Cerebellar nuclear complex (tissue), 1 donor: ENCODE data around the gene PCDHGA9.
"Not testable (repeated sequence)": the region's sequence is repeated elsewhere in the genome, so short reads cannot be mapped to it uniquely, and the experiment has no call there.

Experiments
- DNase-seq, 2 experiments: peaks; one replicate each; lab custom pipeline; 2025; lab: John Stamatoyannopoulos, UW

PCDHGA9 gene

DNA sequence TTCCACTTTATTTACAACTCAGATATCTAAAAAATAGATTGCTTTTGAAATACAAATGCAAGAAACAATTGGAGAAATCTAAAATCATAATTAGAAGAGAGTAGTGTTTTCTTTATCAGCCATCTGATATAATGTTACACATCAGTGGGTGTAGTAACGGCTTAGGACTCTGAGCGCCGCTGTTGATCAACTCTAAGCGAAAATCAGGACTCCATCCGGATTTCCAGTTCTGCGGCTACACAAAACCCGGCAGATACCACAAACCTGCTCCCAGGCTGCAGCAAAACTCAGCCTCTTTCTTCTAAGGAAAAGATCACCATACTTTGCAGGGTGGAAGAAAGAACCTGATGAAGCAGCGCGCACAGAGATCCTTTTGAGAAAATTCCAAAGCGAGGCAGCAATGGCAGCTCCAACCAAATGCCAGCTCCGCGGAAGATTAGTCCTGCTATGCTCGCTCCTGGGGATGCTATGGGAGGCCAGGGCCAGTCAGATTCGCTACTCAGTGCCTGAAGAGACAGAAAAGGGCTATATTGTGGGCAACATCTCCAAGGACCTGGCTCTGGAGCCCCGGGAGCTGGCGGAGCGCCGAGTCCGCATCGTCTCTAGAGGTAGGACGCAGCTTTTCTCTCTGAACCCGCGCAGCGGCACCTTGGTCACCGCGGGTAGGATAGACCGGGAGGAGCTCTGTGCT, at the start of gene PCDHGA9:
Gene PCDHGA9, plus strand, starts transcription at position 226 of the 691 bp plus-strand sequence. Its CDS starts 175 bp downstream, at position 401.
- DNase-seq, result no peak

DNA sequence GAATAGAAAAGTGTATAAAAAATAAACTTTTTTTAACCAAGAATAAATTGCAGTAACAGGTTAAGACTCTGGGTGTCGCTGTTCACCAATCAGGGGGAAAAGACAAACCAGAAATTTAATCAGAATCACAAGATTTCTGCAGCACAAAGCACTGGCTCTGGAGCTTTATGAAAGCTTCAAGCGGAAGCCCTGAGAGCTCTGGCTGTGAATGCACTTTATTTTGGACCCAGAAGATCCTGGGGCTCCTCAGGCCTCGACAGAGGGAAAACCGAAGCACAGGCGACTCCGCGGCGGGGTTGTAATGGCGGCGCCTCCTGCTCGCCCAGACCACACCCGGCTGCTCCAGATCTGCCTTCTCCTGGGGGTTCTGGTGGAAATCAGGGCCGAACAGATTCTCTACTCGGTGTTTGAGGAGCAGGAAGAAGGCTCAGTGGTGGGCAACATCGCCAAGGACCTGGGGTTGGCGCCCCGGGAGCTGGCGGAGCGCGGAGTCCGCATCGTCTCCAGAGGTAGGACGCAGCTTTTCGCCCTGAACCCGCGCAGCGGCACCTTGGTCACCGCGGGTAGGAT, 47.6 kb upstream of the PCDHGA9 start, which contains the start of gene PCDHGA4:
Gene PCDHGA4, plus strand, starts transcription at position 122 of the 570 bp plus-strand sequence. Its CDS starts 87 bp downstream, at position 209.
- no peak for DNase-seq

DNA sequence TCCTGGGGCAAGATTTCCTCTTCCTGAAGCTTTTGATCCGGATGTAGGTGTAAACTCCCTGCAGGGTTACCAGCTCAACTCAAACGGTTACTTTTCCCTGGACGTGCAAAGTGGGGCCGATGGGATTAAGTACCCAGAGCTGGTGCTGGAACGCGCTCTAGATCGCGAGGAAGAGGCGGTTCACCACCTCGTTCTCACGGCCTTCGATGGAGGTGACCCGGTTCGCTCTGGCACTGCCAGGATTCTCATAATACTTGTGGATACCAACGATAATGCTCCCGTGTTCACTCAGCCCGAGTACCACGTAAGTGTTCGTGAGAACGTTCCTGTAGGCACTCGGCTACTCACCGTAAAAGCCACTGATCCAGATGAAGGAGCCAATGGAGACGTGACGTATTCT, 46.9 kb upstream of the PCDHGA9 start:
- no peak for DNase-seq

DNA sequence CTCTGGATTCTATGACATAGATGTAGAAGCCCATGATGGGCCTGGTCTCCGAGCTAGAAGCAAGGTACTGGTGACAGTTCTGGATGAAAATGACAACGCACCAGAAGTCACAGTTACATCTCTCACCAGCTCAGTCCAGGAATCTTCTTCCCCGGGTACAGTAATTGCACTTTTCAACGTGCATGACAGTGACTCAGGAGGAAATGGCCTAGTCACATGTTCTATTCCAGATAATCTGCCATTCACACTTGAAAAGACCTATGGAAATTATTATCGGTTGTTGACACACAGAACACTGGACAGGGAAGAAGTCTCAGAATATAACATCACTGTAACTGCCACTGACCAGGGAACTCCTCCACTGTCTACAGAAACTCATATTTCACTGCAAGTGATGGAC, 46.4 kb upstream of the PCDHGA9 start:
- DNase-seq, result no peak

DNA sequence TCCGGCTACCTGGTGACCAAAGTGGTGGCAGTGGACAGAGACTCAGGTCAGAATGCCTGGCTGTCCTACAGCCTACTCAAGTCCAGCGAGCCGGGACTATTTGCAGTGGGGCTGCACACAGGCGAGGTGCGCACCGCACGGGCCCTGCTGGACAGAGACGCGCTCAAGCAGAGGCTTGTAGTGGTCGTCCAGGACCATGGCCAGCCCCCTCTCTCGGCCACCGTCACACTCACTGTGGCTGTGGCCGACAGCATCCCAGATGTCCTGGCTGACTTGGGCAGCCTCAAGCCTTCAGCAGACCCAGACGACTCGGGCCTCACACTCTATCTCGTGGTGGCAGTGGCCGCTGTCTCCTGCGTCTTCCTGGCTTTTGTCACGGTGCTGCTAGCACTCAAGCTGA, 45.6 kb upstream of the PCDHGA9 start:
- no peak for DNase-seq

DNA sequence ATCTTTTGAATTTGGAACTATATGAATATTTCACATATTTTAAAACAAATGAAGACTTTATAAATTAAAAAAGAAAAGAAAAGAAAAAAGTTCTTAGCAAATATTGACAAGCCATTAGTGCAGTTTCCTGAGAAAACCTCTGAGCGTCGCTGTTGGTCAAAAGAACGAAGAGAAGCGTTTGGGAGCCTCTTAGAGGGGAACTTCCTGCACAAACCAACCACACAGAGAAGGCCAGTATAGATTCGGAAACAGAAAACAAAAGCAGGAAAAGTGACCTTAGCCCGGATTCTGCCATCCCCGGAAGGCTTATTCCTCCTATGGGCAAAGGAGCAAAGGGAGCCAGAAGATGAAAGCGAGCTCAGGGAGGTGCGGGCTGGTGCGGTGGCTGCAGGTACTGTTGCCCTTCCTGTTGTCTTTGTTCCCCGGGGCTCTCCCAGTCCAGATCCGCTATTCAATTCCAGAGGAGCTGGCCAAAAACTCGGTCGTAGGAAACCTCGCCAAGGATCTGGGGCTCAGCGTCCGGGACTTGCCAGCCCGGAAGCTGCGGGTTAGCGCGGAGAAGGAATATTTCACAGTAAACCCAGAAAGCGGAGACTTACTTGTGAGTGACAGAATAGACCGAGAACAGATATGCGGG, 42.7 kb upstream of the PCDHGA9 start, which contains the start of gene PCDHGB2:
Gene PCDHGB2, plus strand, starts transcription at position 205 of the 637 bp plus-strand sequence. Its CDS starts 142 bp downstream, at position 347.
- no peak for DNase-seq

DNA sequence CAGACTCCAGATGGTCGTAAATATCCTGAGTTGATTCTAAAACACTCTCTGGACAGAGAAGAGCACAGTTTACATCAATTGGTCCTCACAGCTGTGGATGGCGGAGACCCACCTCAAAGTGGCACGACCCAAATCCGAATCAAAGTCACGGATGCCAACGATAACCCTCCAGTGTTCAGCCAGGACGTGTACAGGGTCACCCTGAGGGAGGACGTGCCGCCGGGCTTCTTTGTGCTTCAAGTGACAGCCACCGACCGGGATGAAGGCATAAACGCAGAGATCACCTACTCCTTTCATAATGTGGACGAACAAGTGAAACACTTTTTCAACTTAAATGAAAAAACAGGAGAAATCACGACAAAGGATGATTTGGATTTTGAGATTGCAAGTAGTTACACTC, 41.9 kb upstream of the PCDHGA9 start:
- DNase-seq, result no peak

DNA sequence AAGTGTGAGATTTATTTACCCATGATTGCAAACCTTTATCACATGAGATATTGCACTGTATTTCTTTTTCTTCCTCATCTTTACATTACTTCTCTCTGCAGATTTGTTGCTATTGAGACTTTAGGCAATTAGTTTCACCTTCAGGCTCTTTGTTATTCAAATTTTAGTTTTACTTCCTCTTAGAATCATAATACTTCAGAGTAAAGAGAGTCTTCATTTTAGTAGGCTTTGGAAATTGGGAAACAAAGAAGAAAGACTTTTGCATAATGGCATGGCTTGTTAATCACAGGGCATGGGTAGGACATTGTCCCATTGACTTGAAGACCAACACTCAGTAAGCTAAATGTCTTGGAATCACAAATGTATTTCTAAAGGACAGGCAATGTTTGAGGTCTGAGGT, 39.9 kb upstream of the PCDHGA9 start:
- DNase-seq, result no peak

DNA sequence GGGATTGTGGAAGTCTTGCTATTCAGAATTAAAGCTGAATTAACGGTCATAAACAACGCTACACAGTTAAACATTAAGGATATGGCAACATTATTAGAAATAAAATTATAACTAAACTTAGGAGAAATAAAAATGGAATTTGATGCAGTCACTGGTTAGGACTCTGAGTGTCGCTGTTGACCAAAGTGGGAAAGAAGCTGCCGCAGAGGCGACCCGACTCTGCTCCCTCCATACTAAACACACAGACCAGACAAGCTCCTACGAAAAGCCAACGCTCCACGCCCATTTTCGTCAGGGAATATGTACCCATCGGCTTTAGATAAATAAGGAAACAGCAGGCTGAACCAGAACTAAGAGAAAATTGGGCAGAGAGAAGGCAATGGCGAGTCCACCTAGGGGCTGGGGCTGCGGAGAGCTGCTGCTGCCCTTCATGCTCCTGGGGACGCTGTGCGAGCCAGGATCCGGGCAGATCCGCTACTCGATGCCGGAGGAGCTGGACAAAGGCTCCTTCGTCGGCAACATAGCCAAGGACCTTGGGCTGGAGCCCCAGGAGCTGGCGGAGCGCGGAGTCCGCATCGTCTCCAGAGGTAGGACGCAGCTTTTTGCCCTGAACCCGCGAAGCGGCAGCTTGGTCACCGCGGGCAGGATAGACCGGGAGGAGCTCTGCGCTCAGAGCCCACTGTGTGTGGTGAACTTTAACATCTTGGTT, 38.5 kb upstream of the PCDHGA9 start, which contains the start of gene PCDHGA5:
Gene PCDHGA5, plus strand, starts transcription at position 211 of the 709 bp plus-strand sequence. Its CDS starts 169 bp downstream, at position 380.
- no peak for DNase-seq

DNA sequence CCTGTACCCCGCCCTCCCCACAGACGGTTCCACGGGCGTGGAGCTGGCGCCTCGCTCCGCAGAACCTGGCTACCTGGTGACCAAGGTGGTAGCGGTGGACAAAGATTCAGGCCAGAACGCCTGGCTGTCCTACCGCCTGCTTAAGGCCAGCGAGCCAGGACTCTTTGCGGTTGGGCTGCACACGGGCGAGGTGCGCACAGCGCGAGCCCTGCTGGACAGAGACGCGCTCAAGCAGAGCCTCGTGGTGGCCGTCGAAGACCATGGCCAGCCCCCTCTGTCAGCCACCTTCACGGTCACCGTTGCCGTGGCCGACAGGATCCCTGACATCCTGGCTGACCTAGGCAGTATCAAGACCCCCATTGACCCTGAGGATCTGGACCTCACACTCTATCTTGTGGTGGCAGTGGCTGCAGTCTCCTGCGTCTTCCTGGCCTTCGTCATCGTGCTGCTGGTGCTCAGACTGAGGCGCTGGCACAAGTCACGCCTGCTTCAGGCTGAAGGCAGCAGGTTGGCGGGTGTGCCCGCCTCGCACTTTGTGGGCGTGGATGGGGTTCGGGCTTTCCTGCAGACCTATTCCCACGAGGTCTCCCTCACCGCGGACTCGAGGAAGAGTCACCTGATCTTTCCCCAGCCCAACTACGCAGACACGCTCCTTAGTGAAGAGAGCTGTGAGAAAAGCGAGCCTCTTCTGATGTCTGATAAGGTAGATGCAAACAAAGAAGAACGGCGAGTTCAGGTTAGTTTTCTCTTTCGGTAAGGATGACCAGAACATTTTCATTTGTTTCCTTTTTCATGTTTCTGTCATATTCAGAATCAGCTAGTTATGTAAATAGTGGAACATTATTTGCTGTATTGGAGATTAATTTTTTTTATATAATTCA, 36.3 kb upstream of the PCDHGA9 start:
- no peak for DNase-seq

DNA sequence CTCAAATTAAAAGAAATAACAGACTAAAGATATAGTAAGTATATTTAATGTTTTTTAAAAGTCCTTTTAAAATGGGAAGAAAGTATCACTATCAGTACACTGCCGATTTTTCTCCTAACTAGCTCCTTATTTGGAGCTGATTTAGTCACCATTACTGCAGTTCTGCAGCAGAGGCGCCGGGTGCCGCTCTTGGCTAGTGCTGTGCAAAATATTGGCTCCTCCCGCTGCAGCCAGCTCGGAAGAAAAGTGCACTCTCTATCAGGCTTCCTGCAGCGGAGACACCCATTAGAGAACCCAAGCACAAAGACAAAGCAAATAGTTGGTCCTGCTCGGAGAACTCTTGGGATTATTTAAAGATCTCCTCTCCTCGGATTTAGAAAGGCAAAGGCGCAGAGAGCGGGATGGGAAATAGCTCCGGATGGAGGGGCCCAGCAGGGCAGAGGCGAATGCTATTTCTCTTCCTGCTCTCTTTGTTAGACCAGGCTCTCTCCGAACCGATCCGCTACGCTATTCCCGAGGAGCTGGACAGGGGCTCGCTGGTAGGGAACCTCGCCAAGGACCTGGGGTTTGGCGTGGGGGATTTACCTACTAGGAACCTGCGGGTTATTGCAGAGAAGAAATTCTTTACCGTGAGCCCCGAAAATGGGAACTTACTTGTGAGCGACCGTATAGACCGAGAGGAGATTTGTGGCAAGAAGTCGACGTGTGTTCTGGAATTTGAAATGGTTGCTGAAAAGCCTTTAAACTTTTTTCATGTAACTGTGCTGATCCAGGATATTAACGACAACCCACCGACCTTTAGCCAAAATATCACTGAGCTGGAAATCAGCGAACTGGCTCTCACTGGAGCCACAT, 32.4 kb upstream of the PCDHGA9 start, which contains the start of gene PCDHGB3:
Gene PCDHGB3, plus strand, starts transcription at position 249 of the 855 bp plus-strand sequence. Its CDS starts 153 bp downstream, at position 402.
- no peak for DNase-seq

DNA sequence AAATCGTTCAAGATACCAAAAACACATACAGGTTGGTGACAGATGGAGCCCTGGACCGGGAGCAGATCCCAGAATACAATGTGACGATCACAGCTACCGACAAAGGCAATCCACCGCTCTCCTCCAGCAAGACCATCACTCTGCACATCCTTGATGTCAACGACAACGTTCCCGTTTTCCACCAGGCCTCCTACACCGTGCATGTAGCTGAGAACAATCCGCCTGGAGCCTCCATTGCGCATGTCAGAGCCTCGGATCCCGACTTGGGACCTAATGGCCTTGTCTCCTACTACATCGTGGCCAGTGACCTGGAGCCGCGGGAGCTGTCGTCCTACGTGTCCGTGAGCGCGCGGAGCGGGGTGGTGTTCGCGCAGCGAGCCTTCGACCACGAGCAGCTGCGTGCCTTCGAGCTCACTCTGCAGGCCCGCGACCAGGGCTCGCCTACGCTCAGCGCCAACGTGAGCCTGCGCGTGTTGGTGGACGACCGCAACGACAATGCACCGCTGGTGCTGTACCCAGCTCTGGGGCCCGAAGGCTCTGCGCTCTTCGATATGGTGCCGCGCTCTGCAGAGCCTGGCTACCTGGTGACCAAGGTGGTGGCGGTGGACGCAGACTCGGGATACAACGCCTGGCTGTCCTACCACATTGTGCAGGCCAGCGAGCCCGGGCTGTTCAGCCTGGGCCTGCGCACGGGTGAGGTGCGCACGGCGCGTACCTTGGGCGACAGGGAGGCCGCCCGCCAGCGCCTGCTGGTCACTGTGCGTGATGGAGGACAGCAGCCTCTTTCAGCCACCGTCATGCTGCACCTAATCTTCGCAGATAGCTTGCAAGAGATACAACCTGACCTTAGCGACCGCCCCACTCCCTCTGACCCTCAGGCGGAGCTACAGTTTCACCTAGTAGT, 30.8 kb upstream of the PCDHGA9 start:
- no peak for DNase-seq

DNA sequence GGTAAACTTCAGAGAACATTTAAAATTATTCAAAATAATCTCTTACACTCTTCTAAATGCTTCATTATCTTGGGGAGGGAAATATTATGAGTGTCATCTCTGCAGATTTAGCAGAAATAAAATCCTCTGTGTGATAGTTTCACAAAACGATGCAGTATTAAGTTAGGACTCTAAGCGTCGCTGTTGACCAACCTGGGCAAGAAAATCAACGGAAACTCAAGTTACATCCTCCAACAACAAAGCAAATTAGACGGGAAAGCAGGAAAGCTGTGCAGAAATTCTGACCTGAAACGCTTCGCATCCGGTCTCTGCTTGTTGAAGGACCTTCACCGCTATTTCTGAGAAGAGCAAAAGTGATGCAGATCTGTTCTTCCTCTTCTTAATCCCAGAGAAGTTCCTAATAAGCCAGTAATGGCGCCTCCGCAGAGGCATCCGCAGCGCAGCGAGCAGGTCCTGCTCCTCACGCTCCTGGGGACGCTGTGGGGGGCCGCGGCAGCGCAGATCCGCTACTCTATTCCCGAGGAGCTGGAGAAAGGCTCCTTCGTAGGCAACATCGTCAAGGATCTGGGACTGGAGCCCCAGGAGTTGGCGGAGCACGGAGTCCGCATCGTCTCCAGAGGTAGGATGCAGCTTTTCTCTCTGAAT, 28.8 kb upstream of the PCDHGA9 start, which contains the start of gene PCDHGA6:
Gene PCDHGA6, plus strand, starts transcription at position 219 of the 645 bp plus-strand sequence. Its CDS starts 193 bp downstream, at position 412.
- DNase-seq, result no peak

DNA sequence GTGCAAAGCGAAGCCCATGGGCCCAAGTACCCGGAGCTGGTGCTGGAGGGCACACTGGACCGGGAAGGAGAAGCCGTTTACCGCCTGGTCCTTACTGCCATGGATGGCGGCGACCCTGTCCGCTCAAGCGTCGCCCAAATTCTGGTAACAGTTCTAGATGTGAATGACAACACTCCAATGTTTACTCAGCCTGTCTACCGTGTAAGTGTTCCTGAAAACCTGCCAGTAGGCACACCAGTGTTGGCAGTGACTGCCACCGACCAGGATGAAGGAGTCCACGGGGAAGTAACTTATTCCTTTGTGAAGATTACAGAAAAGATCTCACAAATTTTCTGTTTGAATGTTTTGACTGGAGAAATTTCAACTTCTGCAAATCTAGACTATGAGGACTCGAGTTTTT, 28.0 kb upstream of the PCDHGA9 start:
- DNase-seq, result no peak

DNA sequence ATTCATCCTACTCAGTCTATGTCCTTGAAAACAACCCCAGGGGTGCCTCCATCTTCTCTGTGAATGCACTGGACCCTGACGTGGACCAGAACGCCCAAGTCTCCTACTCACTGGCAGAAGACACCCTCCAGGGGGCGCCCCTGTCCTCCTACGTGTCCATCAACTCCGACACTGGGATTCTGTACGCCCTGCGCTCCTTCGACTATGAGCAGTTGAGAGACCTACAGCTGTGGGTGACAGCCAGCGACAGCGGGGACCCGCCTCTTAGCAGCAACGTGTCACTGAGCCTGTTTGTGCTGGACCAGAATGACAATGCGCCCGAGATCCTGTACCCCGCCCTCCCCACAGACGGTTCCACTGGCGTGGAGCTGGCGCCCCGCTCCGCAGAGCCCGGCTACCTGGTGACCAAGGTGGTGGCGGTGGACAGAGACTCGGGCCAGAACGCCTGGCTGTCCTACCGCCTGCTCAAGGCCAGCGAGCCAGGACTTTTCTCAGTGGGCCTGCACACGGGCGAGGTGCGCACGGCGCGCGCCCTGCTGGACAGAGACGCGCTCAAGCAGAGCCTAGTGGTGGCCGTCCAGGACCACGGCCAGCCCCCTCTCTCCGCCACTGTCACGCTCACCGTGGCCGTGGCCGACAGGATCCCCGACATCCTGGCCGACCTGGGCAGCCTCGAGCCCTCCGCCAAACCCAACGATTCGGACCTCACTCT, 27.0 kb upstream of the PCDHGA9 start:
- not testable (repeated sequence) for DNase-seq

DNA sequence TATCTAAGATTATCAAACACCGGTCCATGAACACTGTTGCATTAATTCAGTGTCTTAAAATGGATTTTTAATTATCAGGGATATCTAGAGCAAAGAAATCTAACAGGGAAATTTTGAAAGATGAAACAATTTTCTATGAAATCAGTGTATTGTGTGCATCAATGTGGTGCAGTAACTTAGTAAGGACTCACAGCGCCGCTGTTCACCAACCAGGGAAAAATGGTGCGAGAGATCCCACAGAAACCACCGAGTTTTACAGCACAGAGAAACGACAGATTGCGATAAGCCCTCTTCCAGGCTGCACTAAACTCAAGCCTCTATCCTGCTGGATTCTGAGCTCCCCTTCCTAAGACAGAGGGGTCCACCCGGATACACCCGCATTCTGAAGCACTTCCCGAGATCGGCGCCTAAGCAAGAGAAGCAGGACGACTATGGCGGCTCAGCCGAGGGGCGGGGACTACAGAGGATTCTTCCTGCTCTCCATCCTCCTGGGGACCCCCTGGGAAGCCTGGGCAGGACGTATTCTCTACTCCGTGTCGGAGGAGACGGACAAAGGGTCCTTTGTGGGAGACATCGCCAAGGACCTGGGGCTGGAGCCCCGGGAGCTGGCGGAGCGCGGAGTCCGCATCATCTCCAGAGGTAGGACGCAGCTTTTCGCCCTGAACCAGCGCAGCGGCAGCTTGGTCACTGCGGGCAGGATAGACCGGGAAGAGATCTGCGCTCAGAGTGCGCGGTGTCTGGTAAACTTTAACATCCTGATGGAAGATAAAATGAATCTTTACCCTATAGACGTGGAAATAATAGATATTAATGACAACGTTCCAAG, 19.9 kb upstream of the PCDHGA9 start, which contains the start of gene PCDHGA7:
Gene PCDHGA7, plus strand, starts transcription at position 274 of the 826 bp plus-strand sequence. Its CDS starts 158 bp downstream, at position 432.
- DNase-seq, result no peak

DNA sequence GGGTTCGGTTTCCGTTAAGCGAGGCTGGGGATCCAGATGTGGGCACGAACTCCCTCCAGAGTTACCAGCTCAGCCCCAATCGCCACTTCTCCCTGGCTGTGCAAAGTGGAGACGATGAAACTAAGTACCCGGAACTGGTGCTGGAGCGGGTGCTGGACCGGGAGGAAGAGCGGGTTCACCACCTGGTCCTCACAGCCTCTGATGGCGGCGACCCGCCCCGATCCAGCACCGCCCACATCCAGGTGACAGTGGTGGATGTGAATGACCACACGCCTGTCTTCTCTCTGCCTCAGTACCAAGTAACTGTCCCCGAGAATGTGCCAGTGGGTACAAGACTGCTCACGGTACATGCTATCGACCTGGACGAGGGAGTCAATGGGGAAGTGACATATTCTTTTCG, 19.2 kb upstream of the PCDHGA9 start:
- DNase-seq, result no peak
